ENCODE measurements around the gene FAM174C. TPM values are rescaled to one million over a fixed set of nuclear protein-coding genes. Genes with fewer than 3 reads are reported as not detected.

The FAM174C gene
- total and polyA plus RNA-seq, 2 of the 8 experiments (the other 6 are each of a cell fraction or from before 2014, with no cell fraction given): 44.5 to 125 TPM

DNA sequence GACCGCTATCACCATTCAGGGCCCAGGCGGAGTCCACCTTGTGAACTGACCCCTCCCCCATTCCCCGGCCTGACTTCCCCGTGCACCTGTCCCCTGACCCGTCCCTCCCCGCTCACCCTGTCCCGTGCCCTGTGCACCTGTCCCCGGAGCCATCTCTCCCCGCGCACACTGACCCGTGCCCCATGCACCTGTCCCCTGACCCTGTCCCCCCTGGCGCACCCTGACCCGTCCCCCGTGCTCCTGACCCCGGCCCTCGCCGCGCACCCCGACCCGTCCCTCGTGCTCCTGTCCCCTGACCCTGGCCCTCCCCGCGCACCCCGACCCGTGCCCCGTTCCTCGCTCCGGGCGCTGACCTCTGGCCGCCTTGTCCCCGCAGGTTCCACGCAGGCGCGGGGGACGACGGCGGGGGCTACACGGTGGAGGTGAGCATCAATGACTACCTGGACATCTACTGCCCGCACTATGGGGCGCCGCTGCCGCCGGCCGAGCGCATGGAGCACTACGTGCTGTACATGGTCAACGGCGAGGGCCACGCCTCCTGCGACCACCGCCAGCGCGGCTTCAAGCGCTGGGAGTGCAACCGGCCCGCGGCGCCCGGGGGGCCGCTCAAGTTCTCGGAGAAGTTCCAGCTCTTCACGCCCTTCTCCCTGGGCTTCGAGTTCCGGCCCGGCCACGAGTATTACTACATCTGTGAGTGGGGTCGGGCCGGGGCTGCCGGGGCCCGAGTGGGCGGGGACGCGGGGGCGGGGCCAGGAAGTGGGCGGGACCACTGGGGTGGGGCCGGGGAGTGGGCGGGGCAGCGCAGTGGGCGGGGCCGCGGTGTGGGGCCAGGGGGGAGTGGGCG is 20.1 kb downstream of the FAM174C start:
- Histone ChIP-seq H3K14ac (ENCODE audit: insufficient read length) (no peak overlapping the region), H2BK120ac (replicated peaks; ENCODE audit: low read depth, low read length) (no peak overlapping the region), H3K79me2 (ENCODE audit: control insufficient read depth in 1 of 2, insufficient read depth in 2 of 2, low read length in 2 of 2) (no peaks in the 10 kb centered on the region), H2BK15ac (ENCODE audit: low read length) (no peak overlapping the region), H3K4ac (replicated peaks; ENCODE audit: insufficient read length, low read depth, low read length) (no peak overlapping the region), H4K91ac (replicated peaks; ENCODE audit: insufficient read length, low read length) (no peak overlapping the region), H4K8ac (ENCODE audit: extremely low read depth, insufficient read depth, low read length) (no peak overlapping the region; the same call in 1 of the 2 replicates), H3K27ac (ENCODE audit: low read depth, low read length) (no peak overlapping the region), H3K18ac (ENCODE audit: extremely low read depth, low read length) (no peak overlapping the region), H3K4me2 (ENCODE audit: insufficient read depth in 1 of 2, low read depth in 2 of 2, low read length in 2 of 2) (peak overlapping the region; percentile 33 to 84), H3K79me1 (ENCODE audit: low read depth, low read length) (peaks cover 2% of the 10 kb centered on the region; the same call in 1 of the 2 replicates), H3K4me1 (replicated peaks in 1 of 4; ENCODE audit: control insufficient read depth in 3 of 4, insufficient read depth in 4 of 4, low read length in 3 of 4) (peaks cover 0 to 7% (median under 1%) of the 10 kb centered on the region in 4 experiments; a peak in 4 of 7 replicates), H3K9ac (replicated peaks in 1 of 4; ENCODE audit: extremely low read depth in 1 of 4, low read depth in 3 of 4, low read length in 3 of 4) (no peak overlapping the region), H2AK5ac (ENCODE audit: low read depth, low read length) (no peak overlapping the region), H3K9me3 (ENCODE audit: insufficient read depth in 2 of 2, low read depth in 1 of 2, low read length in 1 of 2) (no peaks in the 10 kb centered on the region), H2AFZ (ENCODE audit: low read length) (no peak overlapping the region), H2BK5ac (ENCODE audit: low read depth, low read length) (no peak overlapping the region), H2BK12ac (ENCODE audit: low read depth, low read length) (no peak overlapping the region), H3K23me2 (ENCODE audit: low read depth, low read length) (no peaks in the 10 kb centered on the region; the same call in 1 of the 2 replicates), H2BK20ac (ENCODE audit: low read length) (no peak overlapping the region), H4K20me1 (replicated peaks in 1 of 2; ENCODE audit: control insufficient read depth in 1 of 2, insufficient read depth in 2 of 2, low read length in 2 of 2) (peaks cover 7% of the 10 kb centered on the region in 2 experiments), H3K36me3 (ENCODE audit: control insufficient read depth in 2 of 4, insufficient read depth in 4 of 4, low read length in 3 of 4) (no peaks in the 10 kb centered on the region), H3K23ac (ENCODE audit: insufficient read length) (no peak overlapping the region), H3K4me3 (ENCODE audit: extremely low read depth in 1 of 4, insufficient read depth in 2 of 4, low read depth in 3 of 4, low read length in 4 of 4) (peak overlapping the region; percentile 26 to 68 (median 32); a peak in 7 of 8 replicates), H3K56ac (replicated peaks; ENCODE audit: insufficient read length, low read depth, low read length) (no peak overlapping the region), H4K5ac (ENCODE audit: insufficient read length, low read depth, low read length) (no peak overlapping the region), H3K27me3 (replicated peaks in 1 of 4; ENCODE audit: control insufficient read depth in 3 of 4, extremely low read depth in 1 of 4, insufficient read depth in 3 of 4, low read length in 3 of 4) (peaks cover 0 to 2% (median 1%) of the 10 kb centered on the region in 4 experiments; a peak in 2 of 7 replicates)
- ChIA-PET POLR2A (ENCODE audit: partially characterized antibody) (interaction anchor here (1.3 to 1.8 kb wide), 4 partner anchors 20 to 141 kb away, joined by 3 to 8 read pairs (median 5); partner anchors contain the start of genes CIRBP and FAM174C), CTCF (ENCODE audit: partially characterized antibody) (interaction anchor here (1.0 kb wide), 1 partner anchor 102 kb away, joined by 3 read pairs; no protein-coding TSS in a partner anchor)
- no peak for FAIRE-seq
- TF ChIP-seq RXRA (IDR thresholded peaks at IDR 0.05; ENCODE audit: insufficient read depth, low read depth, low read length) (no peak), TBP (IDR thresholded peaks at IDR 0.05; ENCODE audit: low read depth, low read length) (peak; percentile 38; the same call in 1 of the 2 replicates), KDM4A (IDR thresholded peaks at IDR 0.05; ENCODE audit: low read depth, low read length, severe bottlenecking) (peak; percentile 47)
- TF ChIP-seq, protein P1, sequence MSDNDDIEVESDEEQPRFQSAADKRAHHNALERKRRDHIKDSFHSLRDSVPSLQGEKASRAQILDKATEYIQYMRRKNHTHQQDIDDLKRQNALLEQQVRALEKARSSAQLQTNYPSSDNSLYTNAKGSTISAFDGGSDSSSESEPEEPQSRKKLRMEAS (IDR thresholded peaks at IDR 0.05): peak; percentile 59
- TF ChIP-seq, protein P2, sequence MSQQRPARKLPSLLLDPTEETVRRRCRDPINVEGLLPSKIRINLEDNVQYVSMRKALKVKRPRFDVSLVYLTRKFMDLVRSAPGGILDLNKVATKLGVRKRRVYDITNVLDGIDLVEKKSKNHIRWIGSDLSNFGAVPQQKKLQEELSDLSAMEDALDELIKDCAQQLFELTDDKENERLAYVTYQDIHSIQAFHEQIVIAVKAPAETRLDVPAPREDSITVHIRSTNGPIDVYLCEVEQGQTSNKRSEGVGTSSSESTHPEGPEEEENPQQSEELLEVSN (IDR thresholded peaks at IDR 0.05): peak; percentile 34
- DNase-seq (ENCODE audit: low read depth in 1 of 2, low spot score in 2 of 2): peak in 1 of 2 experiments; percentile 83
- 8% methylated on average over 44 of the region's 82 CpGs; no CpG with 5 or more reads in 1 of the 2 experiments for WGBS, 2 experiments (ENCODE audit: extremely low coverage in 1 of 2, insufficient coverage in 1 of 2, insufficient read length in 1 of 2, insufficient replicate concordance in 2 of 2, low coverage in 1 of 2, low lambda C conversion rate in 2 of 2, missing lambda C conversion rate in 1 of 2)

Measured in H1 (cell line).